ENCODE measurements around the gene MORC1.

Gene MORC1

GRCh38 chr3:109114746-109115145, 3.2 kb downstream of the MORC1 start:
- no peak overlapping the region for H3K4me3 ChIP-seq (ENCODE audit: low read length)
- DNase-seq (ENCODE audit: low read depth), result no peak
- TF ChIP-seq, protein P1, sequence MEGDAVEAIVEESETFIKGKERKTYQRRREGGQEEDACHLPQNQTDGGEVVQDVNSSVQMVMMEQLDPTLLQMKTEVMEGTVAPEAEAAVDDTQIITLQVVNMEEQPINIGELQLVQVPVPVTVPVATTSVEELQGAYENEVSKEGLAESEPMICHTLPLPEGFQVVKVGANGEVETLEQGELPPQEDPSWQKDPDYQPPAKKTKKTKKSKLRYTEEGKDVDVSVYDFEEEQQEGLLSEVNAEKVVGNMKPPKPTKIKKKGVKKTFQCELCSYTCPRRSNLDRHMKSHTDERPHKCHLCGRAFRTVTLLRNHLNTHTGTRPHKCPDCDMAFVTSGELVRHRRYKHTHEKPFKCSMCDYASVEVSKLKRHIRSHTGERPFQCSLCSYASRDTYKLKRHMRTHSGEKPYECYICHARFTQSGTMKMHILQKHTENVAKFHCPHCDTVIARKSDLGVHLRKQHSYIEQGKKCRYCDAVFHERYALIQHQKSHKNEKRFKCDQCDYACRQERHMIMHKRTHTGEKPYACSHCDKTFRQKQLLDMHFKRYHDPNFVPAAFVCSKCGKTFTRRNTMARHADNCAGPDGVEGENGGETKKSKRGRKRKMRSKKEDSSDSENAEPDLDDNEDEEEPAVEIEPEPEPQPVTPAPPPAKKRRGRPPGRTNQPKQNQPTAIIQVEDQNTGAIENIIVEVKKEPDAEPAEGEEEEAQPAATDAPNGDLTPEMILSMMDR (conservative IDR thresholded peaks at IDR 0.05; ENCODE audit: low read length), result no peak

DNA sequence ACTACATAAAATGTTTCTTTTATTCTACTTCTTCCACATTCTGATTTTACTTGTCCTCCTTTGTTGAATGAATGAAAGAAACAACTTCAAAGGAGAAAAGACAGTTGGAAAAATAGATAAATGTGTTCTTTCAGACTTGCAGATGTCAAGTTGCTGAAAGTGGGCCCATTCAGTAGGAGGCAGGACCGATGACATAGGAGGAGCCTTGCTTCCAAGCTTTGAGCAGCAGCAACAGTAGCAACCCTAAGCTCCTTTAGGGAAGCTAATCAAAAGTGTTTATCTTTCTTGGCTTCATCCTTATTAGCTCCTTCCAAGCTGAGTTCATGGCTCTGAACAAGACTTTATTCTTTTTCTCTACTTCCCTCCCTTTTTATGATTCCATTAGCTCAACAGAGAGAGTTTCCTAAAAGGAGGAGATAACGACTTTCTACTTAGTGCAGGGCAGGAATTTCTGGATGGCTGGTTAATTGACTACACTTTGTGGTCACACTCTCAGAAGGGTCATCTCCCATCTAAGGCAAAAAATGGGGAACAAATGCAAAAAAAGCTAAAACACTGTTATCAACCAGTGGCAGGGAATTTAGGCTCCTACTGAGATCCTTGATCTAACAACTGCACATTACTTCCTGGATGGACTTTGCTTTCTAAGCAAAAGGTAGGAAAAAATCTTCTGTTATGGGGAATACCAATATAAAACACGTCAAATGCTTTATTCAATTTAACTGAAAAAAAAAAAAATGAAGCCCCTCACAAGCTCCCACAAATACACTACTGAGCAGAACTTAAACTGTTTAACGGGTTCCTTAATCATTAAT, 4.8 kb downstream of the MORC1 start:
- no peak overlapping the region for H3K4me3 ChIP-seq (ENCODE audit: low read length)
- TF ChIP-seq, protein P1 (conservative IDR thresholded peaks at IDR 0.05; ENCODE audit: low read length), result no peak
- no peak for DNase-seq (ENCODE audit: low read depth)

DNA sequence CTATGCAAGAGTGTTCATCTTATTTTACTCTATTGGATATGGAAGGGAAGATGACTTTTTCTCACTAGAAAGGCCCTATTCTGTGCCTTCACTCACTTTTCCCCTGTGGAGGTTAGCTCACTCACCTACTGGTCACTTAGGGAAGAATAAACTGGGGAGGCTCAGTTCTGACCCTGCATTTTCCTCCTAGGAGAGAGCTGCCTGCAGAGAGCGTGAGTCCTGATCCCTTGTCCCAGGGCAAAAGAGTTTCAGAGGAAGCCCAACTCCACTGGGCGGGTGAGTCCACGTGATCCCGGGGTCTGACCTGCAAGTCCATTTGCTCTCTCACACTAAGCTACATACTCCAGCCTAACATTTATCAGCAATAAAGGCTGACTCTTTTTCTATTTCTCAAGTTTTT, 8.4 kb downstream of the MORC1 start:
- DNase-seq (ENCODE audit: low read depth), result no peak
- no peak overlapping the region for H3K4me3 ChIP-seq (ENCODE audit: low read length)
- TF ChIP-seq, protein P1 (conservative IDR thresholded peaks at IDR 0.05; ENCODE audit: low read length), result no peak

DNA sequence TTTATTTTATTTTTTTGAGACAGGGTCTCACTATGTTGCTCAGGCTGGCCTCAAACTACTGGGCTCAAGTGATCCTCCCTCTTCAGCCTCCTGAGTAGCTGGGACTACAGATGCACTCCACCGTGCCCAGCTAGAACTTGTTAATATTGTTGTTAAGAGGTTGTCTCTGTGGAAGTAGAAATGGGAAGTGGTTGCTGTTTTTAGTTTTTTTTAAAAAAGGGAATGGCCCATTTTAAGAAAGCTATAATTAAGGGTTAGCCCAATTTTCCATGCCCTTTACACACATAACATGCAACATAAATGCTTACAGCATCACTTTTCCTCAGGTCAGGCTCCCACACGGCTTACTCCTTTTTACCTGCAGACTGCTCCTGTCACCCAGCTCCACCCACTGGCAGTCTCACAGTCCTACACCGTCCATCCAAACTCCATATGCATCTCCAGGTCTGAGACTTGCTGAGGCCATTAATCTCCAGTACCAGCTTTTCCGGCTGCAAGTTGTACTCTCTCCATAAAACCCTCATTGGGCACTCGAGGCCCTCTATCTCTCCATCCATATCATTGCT, 19.8 kb downstream of the MORC1 start:
- no peak overlapping the region for H3K4me3 ChIP-seq (ENCODE audit: low read length)
- TF ChIP-seq, protein P1 (conservative IDR thresholded peaks at IDR 0.05; ENCODE audit: low read length), result no peak
- no peak for DNase-seq (ENCODE audit: low read depth)

- no peak for DNase-seq (ENCODE audit: low read depth)
- no peak overlapping the region for H3K4me3 ChIP-seq (ENCODE audit: low read length)
- TF ChIP-seq, protein P1 (conservative IDR thresholded peaks at IDR 0.05; ENCODE audit: low read length), result no peak
These were observed 22.8 kb downstream of the MORC1 start for GRCh38 chr3:109095166-109095565.

DNA sequence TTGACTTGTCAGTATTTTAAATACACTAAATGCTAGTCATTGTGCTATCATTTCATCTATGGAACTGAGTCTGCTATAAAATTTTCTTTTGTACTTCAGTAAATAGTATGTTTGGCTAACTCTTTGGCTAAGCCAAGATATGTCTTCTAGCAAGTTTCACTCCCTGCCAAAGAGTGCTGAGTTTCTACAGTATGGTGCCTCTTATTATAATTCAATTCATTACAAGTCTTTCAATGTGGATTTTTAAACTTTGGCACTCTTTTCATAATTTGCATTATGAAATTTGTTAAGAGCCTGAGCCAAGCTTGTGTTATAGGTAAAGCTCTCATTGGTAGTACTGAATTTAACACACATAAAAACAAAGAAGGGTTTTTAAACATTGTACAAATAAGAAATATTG, 24.4 kb downstream of the MORC1 start:
- DNase-seq (ENCODE audit: low read depth), result no peak
- H3K4me3 ChIP-seq (ENCODE audit: low read length), result no peak overlapping the region
- TF ChIP-seq, protein P1 (conservative IDR thresholded peaks at IDR 0.05; ENCODE audit: low read length), result no peak

GRCh38 chr3:109091846-109092245, 26.1 kb downstream of the MORC1 start:
- H3K4me3 ChIP-seq (ENCODE audit: low read length), result no peak overlapping the region
- TF ChIP-seq, protein P1 (conservative IDR thresholded peaks at IDR 0.05; ENCODE audit: low read length), result no peak
- no peak for DNase-seq (ENCODE audit: low read depth)

Measured in AG10803 (cell line).